Activated naive CD8-positive, alpha-beta T cell treated with anti-CD3 and anti-CD28 coated beads, Interleukin-2, amount 50 U/mL, for 16 hours (primary cell): ENCODE results near the gene LCN2.
"Not testable (repeated sequence)": the region's sequence is repeated elsewhere in the genome, so short reads cannot be mapped to it uniquely, and the experiment has no call there.

Experiments
- DNase-seq: peaks from one replicate; pipeline ENCODE4 v3.0.0-alpha.2; 2020; ENCODE audit warnings: low read depth, low spot score

The LCN2 gene

DNA sequence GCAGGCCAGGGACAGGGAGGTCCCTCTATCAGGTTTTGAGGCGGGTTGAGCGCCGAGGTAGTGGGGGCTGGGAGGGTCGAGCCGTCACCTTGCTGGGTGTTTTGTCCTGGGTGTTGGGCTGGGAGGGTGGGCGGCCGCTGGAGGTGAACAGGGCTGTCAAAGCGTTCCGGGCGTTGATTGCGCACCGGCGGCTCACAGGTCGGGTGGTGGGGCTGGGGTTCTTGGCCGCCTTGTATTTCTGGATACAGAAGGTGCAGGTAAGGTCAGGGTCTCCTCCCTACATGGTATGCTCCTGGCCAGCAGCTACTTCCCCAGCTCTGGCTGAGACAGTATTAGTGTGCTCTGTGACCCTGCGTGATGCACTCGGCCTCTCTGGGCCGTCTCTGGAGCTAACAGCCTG lies 16.9 kb downstream of the LCN2 start:
- DNase-seq = no peak

DNA sequence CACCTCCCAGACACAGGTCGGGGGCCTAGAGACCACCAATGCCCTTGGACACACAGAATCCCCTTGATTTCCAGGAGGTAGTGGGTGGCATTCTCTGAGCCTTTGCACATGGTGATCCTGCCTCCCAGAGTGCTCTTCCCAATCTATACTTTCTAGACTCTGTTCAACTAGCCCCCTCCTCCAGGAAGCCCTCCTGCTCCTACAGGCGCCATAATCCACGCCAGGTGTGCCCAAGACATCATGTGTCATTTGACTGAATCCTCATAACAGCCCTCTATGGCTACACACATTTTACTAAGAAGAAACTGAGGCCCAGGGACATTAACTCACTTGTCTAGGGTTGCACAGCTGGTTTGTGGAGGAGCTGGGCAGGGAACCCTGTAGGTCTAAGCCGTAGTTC lies 18.0 kb downstream of the LCN2 start:
- DNase-seq = no peak

DNA sequence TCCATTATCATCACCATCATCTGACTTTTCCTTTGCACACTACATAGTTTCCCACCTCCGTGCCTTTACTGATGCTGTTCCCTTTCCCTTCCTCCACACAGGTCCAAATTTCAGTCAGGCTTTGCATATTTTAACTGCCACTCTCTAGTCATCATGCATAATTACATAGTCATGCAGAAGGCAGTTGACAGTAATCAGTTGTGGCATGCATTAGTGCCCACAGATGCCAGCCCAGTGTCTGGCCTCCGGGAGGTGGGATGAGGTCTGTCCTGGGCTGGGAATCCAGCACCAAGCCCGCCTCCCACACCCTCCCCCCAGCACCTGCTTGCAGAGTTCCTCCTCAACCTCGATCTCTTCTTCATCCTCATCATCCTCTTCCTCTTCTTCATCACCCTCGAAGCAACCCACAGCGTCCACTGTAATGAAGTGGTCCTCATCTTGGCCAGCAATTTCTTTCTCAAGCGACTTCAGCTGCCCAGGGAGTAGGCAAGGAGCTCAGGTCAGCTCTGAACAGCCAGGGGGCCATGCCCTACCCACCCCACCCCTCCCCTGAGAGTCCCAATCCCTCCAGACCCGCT lies 19.6 kb downstream of the LCN2 start:
- DNase-seq = no peak

DNA sequence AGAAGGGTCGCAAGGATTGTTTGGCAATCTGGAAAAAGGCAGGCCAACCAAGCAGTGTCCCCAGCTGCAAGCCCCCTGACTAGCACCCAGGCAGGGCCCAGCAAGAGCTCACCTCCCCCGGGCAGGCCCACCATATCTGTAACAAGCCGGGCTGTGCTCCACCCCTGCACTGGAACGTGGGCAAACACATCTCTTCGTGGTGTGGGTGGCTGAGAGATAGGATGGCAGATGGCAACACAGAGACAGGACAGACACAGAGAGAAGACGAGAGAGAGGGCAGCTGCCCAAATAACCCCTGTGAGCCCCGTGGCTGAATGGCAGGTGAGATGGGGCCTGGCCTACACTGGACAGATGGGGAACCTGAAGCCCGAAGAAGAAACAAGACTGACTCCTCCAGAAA lies 20.2 kb downstream of the LCN2 start:
- no peak for DNase-seq

DNA sequence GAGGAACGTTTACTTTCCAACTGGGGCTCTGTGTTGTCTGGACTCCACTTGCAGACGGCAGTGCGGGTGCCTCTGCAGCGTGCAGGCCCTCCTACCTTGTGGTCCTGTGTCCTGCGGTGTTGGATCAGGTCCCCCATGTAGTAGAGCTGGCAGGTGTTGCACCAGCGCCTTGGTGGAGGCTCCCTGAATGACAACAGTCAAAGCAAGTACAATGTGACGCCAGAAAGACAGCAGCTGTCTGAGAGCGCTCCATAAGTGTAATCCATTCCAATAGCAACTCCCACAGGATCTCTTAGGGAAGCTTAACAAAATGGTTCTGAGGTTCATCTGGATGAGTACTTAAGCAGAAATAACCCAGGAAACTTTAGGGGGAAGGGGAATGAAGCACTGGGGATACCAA lies 20.7 kb downstream of the LCN2 start:
- no peak for DNase-seq

DNA sequence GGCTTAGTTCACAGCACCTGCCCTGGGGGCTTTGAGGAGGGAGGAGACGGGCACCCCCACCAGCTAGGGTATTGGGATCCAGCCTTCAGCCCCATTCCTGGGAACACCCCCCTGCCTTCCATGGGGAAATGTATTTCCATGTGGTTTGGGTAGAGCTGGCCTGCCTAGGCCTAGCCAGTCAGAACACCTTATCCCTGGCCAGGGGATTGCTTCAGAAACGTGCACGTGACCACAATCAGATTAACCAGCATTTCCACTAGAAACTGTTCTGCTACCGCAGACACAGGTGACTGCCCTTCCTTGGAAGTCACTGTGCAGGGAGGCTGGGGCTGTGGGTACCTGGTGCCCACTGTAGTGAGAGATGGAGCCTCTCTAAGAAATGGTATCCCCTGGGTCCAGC lies 24.8 kb downstream of the LCN2 start:
- DNase-seq = no peak

DNA sequence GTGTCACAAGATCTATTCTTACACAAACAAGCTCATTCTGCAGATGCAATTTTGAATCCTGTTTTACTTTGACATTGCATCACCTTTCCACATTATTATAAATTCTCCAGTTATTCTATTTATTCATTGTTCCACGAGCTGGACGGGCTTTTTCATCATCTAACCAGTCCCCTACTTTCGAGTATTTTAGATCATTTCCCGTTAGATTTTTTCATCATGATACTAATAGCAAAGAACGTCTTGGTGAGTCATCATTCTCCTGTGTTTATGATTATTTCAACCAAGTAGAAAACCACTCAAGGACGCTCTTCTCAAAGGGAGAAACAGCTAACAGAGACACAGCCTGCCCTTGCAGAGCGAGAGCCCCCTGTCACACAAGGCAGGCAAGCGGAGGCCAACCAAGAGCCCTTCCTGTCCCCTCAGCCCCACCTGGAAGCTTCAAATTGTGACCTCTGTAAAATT lies 25.9 kb downstream of the LCN2 start:
- DNase-seq = no peak

DNA sequence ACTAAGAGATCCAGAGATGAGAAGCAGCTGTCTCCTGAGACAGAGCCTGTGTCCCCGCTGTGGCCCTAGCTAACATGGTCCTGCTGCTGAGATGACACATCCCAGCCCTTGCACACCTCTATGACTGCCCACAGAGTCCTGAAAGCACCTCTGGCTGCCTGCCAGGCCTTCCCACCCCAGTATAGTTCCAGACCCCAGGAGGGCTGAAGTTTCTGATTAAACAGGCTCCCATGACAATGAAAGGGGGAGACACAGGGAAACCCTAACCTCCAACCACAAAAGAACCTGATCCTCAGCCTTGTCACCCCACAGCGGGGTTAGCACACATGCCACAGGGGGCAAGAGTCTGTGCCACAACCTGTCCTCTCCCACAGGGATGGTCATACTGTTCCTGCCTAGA lies 26.5 kb downstream of the LCN2 start:
- no peak for DNase-seq

DNA sequence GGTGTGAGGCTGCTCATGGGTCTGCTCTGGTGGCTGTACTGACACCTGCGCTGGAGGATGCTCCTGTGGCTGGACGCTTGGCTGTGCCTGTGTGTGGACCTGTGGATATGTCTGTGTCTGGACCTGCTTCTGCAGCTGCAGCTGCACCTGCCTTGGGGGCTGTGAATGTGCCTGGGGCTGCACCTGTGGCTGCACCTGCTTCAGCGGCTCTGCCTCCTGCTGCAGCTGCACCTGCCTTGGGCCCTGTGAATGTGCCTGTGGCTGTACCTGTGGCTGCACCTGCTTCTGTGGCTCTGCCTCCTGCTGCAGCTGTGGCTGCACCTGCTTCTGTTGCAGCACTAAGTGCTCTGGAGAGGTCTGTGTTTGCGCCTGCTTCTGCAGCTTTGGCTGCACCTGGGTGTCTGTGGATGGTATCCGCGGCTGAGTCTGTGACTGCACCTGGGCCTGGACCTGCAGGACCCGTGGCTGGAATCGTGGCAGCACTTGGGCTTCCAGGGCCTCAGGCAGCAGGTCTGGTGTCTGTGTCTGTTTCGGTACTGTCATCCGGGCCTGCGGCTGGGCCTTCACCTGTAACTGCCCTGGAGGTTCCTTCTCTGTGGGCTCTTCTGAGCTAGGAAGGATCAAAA lies 29.7 kb downstream of the LCN2 start:
- no peak for DNase-seq

DNA sequence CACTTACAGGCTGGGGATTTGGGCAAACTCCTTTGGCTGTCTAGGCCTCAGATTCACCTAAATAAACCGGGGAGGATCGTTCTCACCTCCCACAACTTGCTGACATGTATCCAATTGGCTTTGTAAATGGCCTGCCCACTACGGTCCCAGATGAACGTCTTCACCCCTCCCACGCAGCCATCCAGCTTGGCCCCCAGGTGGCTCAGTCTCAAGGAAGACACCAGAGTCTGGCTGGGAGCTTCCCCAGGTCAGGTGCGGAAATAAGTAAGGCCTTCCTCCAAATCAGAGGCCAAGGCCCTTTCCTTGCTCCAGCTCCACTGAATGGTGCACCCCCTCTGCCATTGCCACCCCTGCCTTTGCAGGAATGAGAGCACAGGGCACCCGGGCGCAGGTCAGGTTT lies 30.7 kb downstream of the LCN2 start:
- no peak for DNase-seq

DNA sequence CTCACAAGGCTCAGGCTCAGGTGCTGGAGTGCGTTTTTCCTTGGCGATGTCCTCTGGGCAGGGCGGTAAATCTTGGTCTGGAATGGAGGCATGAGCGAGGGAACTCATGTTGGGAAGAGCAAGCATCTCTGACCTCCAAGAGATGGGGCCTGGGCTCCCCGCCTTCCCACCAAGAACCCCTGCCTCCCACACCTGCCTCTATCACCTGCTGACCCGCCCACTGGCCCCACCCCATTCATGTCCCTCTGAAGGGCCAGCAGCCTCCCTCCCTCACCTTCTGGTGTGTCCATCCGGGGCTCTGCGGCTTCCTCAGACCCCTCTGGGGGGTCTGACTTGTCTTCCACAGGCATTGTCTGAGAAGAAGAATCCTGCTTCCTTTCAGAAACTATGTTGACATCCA lies 31.2 kb downstream of the LCN2 start:
- no peak for DNase-seq

DNA sequence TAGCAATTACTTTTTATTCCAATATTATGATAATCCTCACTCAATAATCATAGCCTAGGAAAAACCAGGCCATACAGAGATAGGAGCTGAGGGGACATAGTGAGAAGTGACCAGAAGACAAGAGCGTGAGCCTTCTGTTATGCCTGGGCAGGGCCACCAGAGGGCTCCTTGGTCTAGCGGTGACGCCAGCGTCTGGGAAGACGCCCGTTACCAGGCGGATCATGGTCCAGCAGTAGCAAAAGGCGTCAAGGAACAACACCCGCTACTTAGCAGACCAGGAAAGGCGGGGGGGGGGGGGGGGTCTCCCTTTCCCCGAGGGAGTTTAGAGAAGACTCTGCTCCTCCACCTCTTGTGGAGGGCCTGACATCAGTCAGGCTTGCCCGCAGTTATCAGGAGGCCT lies 32.2 kb downstream of the LCN2 start:
- not testable (repeated sequence) for DNase-seq

DNA sequence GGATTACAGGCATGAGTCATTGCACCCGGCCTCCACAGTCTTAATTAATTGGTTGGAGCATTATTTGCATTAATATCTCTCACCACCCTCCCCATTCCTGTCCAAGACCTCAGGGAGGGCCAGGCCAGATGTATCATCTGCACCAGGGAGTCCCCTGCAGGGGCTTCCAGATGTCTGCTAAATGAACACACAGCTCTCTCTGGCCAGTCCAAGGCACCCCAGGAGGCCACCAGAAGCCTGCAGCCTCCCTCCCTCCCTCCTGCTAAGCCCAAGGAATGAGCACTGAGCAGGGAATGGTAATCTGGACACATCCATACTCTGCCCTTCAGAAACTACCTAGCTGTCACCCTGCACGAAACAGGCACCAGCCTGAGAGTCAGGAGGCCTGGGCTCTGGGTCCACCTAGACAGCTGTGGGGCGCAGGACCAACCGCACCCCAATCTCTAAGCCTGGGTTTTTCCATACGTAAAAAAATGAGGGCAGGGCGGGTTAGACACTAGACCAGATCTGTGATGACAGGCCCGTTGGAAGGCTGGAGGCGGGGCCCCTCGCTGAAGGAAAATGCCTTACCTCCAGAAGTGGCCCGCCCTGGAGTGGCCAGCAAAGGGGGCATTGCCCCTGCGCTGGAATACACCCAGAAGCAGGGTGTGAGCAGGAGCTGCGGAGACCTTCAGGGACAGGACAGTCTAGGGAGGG lies 33.8 kb downstream of the LCN2 start:
- no peak for DNase-seq

DNA sequence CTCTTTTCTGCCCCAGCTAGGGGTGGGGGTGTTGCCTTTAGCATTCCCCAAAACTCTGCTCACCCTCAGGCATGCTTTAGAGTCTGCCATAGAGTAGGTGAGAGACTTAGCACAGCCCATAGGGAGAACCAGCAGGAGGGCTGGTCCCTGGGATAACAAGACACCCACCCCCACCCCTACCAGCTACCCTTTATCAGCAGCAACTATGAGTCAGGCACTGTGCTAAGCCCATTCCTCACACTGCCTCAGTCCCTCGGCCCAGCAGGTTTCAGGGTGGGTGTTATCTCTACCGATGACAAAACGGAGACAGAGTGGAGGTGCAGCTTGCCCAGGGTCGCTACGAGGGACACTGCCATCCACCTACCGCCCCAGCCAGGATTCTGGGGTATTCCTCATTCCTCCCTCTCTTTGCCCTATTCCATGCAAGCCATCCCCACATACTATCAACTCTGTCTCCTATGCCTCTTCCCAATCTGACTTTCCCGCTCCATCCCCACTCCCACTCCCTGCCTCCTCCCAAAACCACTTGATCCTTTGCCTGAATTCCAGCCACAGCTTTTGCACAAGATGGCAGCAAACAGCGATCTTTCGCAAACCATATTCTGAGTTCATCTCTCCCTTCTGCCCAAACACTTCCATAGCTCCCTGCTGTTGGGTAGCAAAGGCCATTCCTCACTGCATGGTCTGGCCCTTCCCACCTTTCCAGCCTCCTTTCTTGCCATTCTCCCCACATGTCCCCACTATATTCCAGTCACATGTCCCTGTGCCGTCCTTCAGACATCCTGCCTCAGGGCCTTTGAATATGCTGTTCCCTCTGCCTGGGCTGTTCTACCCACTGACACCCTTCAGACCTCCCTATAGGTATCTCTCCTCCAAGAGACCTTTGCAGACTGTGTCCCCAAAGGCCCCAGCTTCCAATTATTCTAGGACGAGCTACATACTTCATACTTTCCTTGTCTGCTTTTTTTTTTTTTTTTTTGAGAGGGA lies 37.0 kb downstream of the LCN2 start:
- no peak for DNase-seq

DNA sequence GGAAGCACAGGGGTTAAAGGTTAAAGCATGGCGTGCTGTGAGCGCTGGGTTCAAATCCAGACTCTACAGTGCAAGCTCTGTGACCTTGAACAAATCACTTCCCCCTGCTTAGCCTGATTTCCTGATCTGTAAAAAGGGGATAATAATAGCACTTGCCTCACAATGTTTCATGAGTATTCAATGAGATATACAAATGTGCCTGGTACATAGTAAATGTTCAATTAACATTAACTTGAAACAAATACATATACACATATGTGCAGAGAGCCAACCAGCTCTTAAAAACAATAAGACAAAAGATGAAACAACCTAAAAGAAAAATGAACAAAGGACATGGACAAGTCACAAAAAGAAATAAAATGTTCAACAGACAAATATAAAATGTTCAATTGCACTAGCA lies 38.1 kb downstream of the LCN2 start:
- DNase-seq = no peak

DNA sequence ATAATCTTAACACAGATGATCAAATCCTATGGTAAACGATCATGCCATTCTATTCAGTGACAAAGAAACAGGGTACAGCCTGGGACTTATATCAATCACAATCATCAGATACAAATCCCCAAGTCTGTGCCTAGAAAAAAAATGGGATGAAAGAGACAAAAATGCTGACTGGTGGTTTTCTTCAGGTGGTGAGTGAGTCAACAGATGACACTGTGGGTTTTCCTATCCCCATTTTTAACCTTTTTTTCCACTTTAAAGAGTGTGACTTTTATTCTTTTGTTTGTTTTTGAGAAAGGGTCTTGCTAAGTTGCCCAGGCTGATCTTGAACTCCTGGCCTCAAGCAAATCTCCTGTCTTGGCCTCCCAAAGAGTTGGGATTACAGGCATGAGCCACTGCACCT lies 39.0 kb downstream of the LCN2 start:
- no peak for DNase-seq

DNA sequence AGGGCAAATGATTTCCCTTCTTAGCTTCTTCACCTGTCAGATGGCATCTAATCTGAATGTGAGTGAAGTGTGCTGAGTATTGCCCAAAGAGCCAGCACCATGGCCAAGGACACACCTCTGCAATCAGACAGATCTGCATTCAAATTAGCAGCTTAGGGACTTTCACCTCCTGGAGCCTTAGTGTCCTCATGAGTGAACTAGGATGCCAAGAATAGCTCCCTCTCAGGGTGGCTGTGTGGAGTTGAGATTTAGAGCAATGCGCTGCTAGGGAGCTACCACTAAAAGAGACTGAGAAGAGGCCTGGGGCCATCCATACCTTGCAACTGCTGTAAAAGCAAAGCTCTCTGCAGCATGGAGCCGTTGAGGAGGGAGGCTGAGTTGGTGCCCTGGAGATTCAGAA lies 40.8 kb downstream of the LCN2 start:
- DNase-seq = no peak

DNA sequence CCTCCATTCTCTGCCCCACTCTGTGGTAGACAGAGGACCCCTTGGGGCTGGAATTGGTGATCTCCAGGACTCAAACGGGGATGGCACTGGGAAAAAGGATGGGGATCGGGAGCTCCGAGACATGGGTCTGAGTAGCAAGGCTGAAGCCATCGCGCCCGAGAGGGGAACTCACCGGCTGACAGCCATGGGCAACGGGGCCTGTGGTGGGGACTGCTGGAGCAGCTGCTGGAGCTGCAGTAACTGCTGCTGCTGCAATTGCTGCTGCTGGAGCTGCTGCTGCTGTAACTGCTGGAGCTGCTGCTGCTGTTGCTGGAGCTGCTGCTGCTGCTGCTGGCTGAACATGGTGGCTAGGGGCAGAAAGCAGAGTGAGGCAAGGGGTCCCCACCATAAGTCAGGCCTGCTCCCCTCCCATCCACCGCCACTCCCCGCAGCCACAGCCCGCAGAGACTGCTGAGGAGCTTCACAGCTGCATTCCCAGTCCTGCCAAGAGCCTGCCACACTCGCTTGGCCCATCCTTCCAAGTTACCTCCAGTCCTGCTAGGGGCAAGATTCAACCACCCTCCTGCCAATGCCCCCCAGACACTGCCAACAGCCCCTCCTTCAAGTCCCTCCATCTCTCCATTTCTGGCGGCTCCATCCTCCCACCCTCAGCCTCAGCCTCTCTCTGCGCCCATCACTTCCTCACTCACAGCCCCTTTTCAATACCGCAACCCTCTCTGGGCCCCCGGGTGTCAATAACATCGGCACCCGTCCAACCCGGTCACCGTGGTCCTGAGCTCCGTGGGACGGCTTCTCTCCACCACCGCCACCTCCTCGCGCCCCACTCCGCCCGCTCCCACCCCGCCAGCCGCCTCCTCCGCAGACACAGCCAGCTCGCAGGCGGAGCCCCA lies 41.5 kb downstream of the LCN2 start:
- DNase-seq = no peak

DNA sequence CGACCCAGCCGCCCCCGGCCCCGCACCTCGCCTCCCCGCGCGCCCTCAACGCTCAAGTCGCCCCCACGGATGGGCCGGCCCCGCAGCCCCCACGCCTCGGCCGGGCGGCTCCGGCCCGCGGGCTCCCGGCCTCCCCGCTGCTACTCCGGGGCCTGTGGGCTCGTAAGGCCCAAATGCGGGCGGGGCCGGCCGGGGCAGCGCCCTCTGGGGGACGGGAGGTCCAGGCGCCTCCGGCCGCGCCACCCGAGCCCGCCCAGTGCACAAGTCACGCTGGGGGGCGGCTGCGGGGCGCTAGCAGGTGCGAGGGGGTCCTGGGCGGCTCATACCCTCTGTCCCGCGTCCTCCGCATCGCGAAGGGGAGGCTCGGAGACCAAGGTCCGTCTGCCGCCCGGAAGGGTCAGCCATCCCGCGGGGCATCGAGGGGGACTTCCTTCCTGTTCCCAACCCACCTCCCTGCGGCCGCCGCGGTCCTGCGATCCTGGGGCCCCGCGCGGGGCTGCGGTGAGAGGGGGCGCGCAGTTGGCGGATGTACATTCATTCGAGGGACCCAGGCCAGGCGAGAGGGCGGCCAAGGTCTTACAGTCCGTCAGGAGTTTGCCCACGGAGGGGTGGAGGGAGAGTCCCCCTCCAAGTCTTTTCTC lies 42.3 kb downstream of the LCN2 start, which contains the start of gene CIZ1:
Gene CIZ1 (minus strand): TSS at position 167 of the 641 bp plus-strand sequence. CDS start 715 bp downstream, outside the sequence.
- DNase-seq = peak; percentile 49

DNA sequence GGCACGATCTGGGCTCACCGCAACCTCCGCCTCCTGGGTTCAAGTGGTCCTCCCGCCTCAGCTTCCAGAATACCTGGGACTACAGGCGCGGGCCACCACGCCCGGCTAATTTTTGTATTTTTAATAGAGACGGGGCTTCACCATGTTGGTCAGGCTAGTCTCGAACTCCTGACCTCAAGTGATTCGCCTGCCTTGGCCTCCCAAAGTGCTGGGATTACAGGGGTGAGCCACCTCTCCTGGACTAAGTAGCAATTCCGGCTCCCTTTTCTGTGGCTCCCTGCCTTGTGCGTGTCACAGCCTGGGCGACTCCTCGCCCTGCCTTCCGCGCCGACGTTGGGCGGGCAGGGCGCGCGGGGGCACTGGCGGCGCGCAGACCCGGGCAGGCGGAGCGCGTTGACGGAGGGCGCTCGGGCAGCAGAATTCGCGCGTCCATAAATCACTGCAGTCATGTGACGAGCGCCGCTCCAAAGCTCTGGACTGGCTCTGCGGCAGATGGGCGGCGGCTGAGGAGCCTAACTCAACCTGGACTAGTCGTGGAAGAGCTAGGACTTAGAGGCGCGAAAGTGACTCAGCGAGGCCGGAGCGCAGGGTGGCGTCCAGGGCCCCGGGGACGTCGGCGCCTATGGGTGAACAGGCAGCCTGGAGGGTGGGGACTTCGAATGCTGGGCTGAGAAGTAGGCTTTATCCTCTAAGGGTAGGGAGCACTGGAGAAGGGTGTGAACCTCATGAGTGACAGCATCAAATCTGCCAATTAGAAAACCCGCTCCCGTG lies 43.5 kb downstream of the LCN2 start:
- no peak for DNase-seq
